GM12878 (cell line): ENCODE measurements around the gene NFAM1. TPM values are rescaled to one million over a fixed set of nuclear protein-coding genes. Genes with fewer than 3 reads are reported as not detected.
A peak's percentile ranks its signal among the peaks of the same experiment; 100 is the strongest.

Experiments used
- ATAC-seq: fragments of 200-7000 bp; cut with Tn5 transposase; 3 replicates; pipeline ENCODE4 v1.9.1; 2020; ENCODE audit warnings: mild to moderate bottlenecking, moderate library complexity
- BruUV-seq: library from RNA; stranded (reverse); fragments of 400-500 nt; replicated peaks from 2 replicates; lab custom pipeline; 2021; lab: Mats Ljungman, UMichigan
- CTCF ChIA-PET: fragments of 300-600 bp; sonication (Branson Sonifier 250); formaldehyde crosslinking; extraction: SDS; loops from one replicate; lab custom pipeline; 2021; ENCODE audit warnings: inconsistent platforms; lab: Yijun Ruan, JAX
- POLR2A ChIA-PET: fragments of 350-600 bp; formaldehyde crosslinking; extraction: SDS; loops from one replicate; lab custom pipeline; 2021; ENCODE audit warnings: inconsistent platforms; lab: Charles Lee
- RAD21 ChIA-PET: fragments of 300-600 bp; sonication (Branson Sonifier 250); formaldehyde crosslinking; loops from one replicate; lab custom pipeline; 2023; ENCODE audit warnings: antibody characterized with exemption; ENCODE audit not compliant: unreplicated experiment; lab: Charles Lee
- SMC1A ChIA-PET: fragments of 300-600 bp; sonication (Branson Sonifier 250); formaldehyde crosslinking; loops from one replicate; lab custom pipeline; 2023; ENCODE audit not compliant: unreplicated experiment, uncharacterized antibody; lab: Charles Lee
- DNase-seq: peaks from one replicate; pipeline ENCODE4 v3.0.0-alpha.2; 2011; ENCODE audit warnings: low read depth, low spot score
- FAIRE-seq: peaks from 3 replicates; lab custom pipeline; 2011; peaks lifted over from hg19 to GRCh38; lab: Jason Lieb, UNC
- H2AFZ ChIP-seq: 2 replicates; pipeline ENCODE4 v1.6.0; 2011; ENCODE audit warnings: low read depth, low read length, control low read depth; ENCODE audit not compliant: control insufficient read depth
- H3K27ac ChIP-seq: 2 replicates; pipeline ENCODE4 v1.5.1; 2011; ENCODE audit warnings: control low read depth; ENCODE audit not compliant: control insufficient read depth, insufficient read depth
- H3K27me3 ChIP-seq, 2 experiments: replicated peaks in 1 of 2; 2 replicates each; pipeline versions ENCODE4 v1.6.0 to v1.6.1; 2011; ENCODE audit warnings: low read length in 1 of 2; ENCODE audit not compliant: control insufficient read depth in 2 of 2, insufficient read depth in 2 of 2
- H3K36me3 ChIP-seq, 2 experiments: 2 replicates each; pipeline ENCODE4 v1.5.1; 2011; ENCODE audit warnings: low read length in 1 of 2; ENCODE audit not compliant: control insufficient read depth in 2 of 2, insufficient read depth in 2 of 2
- H3K4me1 ChIP-seq: 2 replicates; pipeline ENCODE4 v1.6.1; 2011; ENCODE audit warnings: mild to moderate bottlenecking, low read length, moderate library complexity, mixed read lengths; ENCODE audit not compliant: control insufficient read depth, insufficient read depth
- H3K4me2 ChIP-seq: 2 replicates; pipeline ENCODE4 v1.6.0; 2011; ENCODE audit warnings: control low read depth; ENCODE audit not compliant: control insufficient read depth, insufficient read depth
- H3K4me3 ChIP-seq: fragments of 200-600 bp; sonication (generic); 2 replicates; pipeline ENCODE4 v1.5.1; 2016
- H3K79me2 ChIP-seq: 2 replicates; pipeline ENCODE4 v1.6.0; 2011; ENCODE audit warnings: low read length; ENCODE audit not compliant: control insufficient read depth, insufficient read depth
- H3K9ac ChIP-seq: 2 replicates; pipeline ENCODE4 v1.8.0; 2011; ENCODE audit warnings: low read length, control low read depth, mixed read lengths; ENCODE audit not compliant: control insufficient read depth, insufficient read depth
- H3K9me3 ChIP-seq: replicated peaks from 3 replicates; pipeline ENCODE4 v1.5.1; 2011; ENCODE audit warnings: mild to moderate bottlenecking, low read length; ENCODE audit not compliant: control insufficient read depth, insufficient read depth
- H4K20me1 ChIP-seq: 2 replicates; pipeline ENCODE4 v1.6.0; 2011; ENCODE audit not compliant: control insufficient read depth, insufficient read depth
- CREM ChIP-seq: IDR thresholded peaks from 2 replicates; pipeline ENCODE4 v1.6.1; 2014; ENCODE audit warnings: antibody characterized with exemption, low read depth
- HCFC1 ChIP-seq: fragments of 150-350 bp; IDR thresholded peaks from 2 replicates; pipeline ENCODE4 v1.6.1; 2014; ENCODE audit warnings: low read length
- KLF5 ChIP-seq: fragments of 450-650 bp; IDR thresholded peaks from 2 replicates; pipeline ENCODE4 v1.6.1; 2014; ENCODE audit warnings: mild to moderate bottlenecking; ENCODE audit not compliant: partially characterized antibody
- MEF2B ChIP-seq: fragments of 450-650 bp; IDR thresholded peaks from 2 replicates; pipeline ENCODE4 v1.6.1; 2018; ENCODE audit warnings: mild to moderate bottlenecking, moderate library complexity; ENCODE audit not compliant: partially characterized antibody, poor library complexity, severe bottlenecking
- NFIC ChIP-seq: IDR thresholded peaks from 2 replicates; pipeline ENCODE4 v1.6.1; 2012; ENCODE audit warnings: low read depth, mild to moderate bottlenecking, inconsistent platforms, low read length, moderate library complexity
- RAD51 ChIP-seq: fragments of 450-650 bp; IDR thresholded peaks from 2 replicates; pipeline ENCODE4 v1.6.1; 2016; ENCODE audit warnings: moderate library complexity, mild to moderate bottlenecking, inconsistent platforms
- SREBF1 ChIP-seq: IDR thresholded peaks from 2 replicates; pipeline ENCODE4 v1.6.1; 2012; ENCODE audit warnings: mild to moderate bottlenecking, low read length
- ZSCAN29 ChIP-seq: fragments of 450-650 bp; IDR thresholded peaks from 2 replicates; pipeline ENCODE4 v1.6.1; 2017; ENCODE audit warnings: mild to moderate bottlenecking, moderate library complexity
- ZZZ3 ChIP-seq: IDR thresholded peaks from 2 replicates; pipeline ENCODE4 v1.6.1; 2011; ENCODE audit warnings: low read depth; ENCODE audit not compliant: control insufficient read depth, insufficient read length
- WGBS: methylation state at CpG from one replicate; pipeline ENCODE4 v1.1.6; 2016; ENCODE audit warnings: low lambda C conversion rate; ENCODE audit not compliant: insufficient replicate concordance, insufficient coverage; ENCODE audit errors: missing lambda C conversion rate; 5-methylcytosine and 5-hydroxymethylcytosine counted together
- in situ Hi-C: fragments of 300-500 bp; cut with MboI; formaldehyde crosslinking; loops from 9 replicates; pipeline ENCODE4 v1.14.3; 2018; ENCODE audit warnings: mixed read lengths
- intact Hi-C: fragments of 100-400 bp; cut with micrococcal nuclease; formaldehyde crosslinking; loops from one replicate; pipeline ENCODE4 v1.14.2; 2022; ENCODE audit not compliant: unreplicated experiment
- polyA plus RNA-seq, 11 experiments: library from polyadenylated mRNA; depleted of rRNA in 4 of 11; unstranded in 6 of 11; stranded (reverse) in 5 of 11; fragments of >200 nt; fragmentation: Nextera tagmentation in 4 of 11; fragmentation: Illumina TruSeq in 1 of 11; extraction: Ambion mirVana in 4 of 11; extraction: Trizol in 1 of 11; gene quantifications; 1 replicate in 1 of 11; 2 replicates in 10 of 11; pipeline versions ENCODE4 v1.2.1 to v1.2.3, GENCODE V29; 2011 to 2016; ENCODE audit warnings: inconsistent platforms in 2 of 11, missing spikeins in 2 of 11, low read depth in 1 of 11
- total RNA-seq, 4 experiments: library from RNA; depleted of rRNA in 3 of 4; stranded (reverse); fragments of >200 nt in 3 of 4; fragmentation: Illumina TruSeq in 1 of 4; extraction: Trizol in 1 of 4; gene quantifications; 2 replicates each; pipeline versions ENCODE4 v1.2.1 to v1.2.3, GENCODE V29; 2013 to 2021
- TF ChIP-seq, protein P1 (sequence below): fragments of 450-650 bp; formaldehyde crosslinking; IDR thresholded peaks from 2 replicates; pipeline ENCODE4 v1.4.0; 2022; ENCODE audit warnings: mild to moderate bottlenecking, moderate library complexity
- TF ChIP-seq, protein P2 (sequence below): fragments of 150-350 bp; IDR thresholded peaks from 2 replicates; pipeline ENCODE4 v1.6.1; 2014; ENCODE audit warnings: mild to moderate bottlenecking, low read depth, low read length
- TF ChIP-seq, protein P3 (sequence below): fragments of 450-650 bp; IDR thresholded peaks from 2 replicates; pipeline ENCODE4 v1.6.1; 2017; ENCODE audit warnings: mild to moderate bottlenecking, moderate library complexity
- TF ChIP-seq, protein P4 (sequence below): IDR thresholded peaks from 2 replicates; pipeline ENCODE4 v1.6.1; 2011; ENCODE audit warnings: low read depth, low read length, improper control_type of control experiment, borderline replicate concordance

The NFAM1 gene
- total and polyA plus RNA-seq, 10 of the 15 experiments (the other 5 are each of a cell fraction or from before 2014, with no cell fraction given) = 0.13 to 1.3 (median 0.24) TPM; not detected in 3

DNA sequence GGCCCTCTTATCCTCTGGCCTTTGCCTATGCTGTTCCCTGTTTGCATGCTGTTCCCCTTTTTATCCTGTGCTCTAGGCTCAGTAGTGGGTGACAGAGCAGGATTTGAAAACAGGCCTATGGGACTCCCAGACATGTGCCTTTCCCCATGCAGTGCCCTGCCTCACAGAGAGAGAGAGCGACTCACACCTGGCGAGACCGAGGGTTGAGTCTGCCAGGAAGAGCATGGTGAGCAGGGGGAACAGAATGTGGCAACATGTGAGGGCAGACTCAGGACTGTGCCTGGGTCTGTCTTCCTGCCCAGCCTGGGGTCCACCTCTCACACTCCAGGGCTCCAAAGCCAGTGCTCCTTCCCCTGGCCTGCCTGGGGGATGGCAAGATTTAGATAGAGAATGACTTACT, 75.0 kb downstream of the NFAM1 start:
- CTCF ChIA-PET = no interaction called here
- TF ChIP-seq ZZZ3 (no peak), HCFC1 (no peak), SREBF1 (no peak), CREM (no peak), KLF5 (no peak), ZSCAN29 (no peak), NFIC (no peak), RAD51 (no peak), MEF2B (no peak)
- TF ChIP-seq, protein P1, sequence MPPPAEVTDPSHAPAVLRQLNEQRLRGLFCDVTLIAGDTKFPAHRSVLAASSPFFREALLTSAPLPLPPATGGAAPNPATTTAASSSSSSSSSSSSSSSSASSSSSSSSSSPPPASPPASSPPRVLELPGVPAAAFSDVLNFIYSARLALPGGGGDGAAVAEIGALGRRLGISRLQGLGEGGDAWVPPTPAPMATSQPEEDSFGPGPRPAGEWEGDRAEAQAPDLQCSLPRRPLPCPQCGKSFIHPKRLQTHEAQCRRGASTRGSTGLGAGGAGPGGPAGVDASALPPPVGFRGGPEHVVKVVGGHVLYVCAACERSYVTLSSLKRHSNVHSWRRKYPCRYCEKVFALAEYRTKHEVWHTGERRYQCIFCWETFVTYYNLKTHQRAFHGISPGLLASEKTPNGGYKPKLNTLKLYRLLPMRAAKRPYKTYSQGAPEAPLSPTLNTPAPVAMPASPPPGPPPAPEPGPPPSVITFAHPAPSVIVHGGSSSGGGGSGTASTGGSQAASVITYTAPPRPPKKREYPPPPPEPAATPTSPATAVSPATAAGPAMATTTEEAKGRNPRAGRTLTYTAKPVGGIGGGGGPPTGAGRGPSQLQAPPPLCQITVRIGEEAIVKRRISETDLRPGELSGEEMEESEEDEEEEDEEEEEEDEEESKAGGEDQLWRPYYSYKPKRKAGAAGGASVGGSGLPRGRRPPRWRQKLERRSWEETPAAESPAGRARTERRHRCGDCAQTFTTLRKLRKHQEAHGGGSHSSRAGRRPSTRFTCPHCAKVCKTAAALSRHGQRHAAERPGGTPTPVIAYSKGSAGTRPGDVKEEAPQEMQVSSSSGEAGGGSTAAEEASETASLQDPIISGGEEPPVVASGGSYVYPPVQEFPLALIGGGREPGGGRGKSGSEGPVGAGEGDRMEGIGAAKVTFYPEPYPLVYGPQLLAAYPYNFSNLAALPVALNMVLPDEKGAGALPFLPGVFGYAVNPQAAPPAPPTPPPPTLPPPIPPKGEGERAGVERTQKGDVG (CRISPR knock-in tag) = no peak
- TF ChIP-seq, protein P2, sequence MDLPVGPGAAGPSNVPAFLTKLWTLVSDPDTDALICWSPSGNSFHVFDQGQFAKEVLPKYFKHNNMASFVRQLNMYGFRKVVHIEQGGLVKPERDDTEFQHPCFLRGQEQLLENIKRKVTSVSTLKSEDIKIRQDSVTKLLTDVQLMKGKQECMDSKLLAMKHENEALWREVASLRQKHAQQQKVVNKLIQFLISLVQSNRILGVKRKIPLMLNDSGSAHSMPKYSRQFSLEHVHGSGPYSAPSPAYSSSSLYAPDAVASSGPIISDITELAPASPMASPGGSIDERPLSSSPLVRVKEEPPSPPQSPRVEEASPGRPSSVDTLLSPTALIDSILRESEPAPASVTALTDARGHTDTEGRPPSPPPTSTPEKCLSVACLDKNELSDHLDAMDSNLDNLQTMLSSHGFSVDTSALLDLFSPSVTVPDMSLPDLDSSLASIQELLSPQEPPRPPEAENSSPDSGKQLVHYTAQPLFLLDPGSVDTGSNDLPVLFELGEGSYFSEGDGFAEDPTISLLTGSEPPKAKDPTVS = no peak
- TF ChIP-seq, protein P3, sequence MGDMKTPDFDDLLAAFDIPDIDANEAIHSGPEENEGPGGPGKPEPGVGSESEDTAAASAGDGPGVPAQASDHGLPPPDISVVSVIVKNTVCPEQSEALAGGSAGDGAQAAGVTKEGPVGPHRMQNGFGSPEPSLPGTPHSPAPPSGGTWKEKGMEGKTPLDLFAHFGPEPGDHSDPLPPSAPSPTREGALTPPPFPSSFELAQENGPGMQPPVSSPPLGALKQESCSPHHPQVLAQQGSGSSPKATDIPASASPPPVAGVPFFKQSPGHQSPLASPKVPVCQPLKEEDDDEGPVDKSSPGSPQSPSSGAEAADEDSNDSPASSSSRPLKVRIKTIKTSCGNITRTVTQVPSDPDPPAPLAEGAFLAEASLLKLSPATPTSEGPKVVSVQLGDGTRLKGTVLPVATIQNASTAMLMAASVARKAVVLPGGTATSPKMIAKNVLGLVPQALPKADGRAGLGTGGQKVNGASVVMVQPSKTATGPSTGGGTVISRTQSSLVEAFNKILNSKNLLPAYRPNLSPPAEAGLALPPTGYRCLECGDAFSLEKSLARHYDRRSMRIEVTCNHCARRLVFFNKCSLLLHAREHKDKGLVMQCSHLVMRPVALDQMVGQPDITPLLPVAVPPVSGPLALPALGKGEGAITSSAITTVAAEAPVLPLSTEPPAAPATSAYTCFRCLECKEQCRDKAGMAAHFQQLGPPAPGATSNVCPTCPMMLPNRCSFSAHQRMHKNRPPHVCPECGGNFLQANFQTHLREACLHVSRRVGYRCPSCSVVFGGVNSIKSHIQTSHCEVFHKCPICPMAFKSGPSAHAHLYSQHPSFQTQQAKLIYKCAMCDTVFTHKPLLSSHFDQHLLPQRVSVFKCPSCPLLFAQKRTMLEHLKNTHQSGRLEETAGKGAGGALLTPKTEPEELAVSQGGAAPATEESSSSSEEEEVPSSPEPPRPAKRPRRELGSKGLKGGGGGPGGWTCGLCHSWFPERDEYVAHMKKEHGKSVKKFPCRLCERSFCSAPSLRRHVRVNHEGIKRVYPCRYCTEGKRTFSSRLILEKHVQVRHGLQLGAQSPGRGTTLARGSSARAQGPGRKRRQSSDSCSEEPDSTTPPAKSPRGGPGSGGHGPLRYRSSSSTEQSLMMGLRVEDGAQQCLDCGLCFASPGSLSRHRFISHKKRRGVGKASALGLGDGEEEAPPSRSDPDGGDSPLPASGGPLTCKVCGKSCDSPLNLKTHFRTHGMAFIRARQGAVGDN = no peak
- TF ChIP-seq, protein P4, sequence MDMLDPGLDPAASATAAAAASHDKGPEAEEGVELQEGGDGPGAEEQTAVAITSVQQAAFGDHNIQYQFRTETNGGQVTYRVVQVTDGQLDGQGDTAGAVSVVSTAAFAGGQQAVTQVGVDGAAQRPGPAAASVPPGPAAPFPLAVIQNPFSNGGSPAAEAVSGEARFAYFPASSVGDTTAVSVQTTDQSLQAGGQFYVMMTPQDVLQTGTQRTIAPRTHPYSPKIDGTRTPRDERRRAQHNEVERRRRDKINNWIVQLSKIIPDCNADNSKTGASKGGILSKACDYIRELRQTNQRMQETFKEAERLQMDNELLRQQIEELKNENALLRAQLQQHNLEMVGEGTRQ = no peak
- TF ChIP-seq, all 136 proteins: peak for 0
- ATAC-seq (peak; percentile 19), DNase-seq (no peak), FAIRE-seq (no peak)
- Histone ChIP-seq H3K27ac (no peak overlapping the region), H4K20me1 (no peaks in the 10 kb centered on the region), H3K79me2 (no peaks in the 10 kb centered on the region), H3K4me2 (no peak overlapping the region), H3K9me3 (no peaks in the 10 kb centered on the region), H2AFZ (no peak overlapping the region), H3K4me3 (no peak overlapping the region), H3K36me3 (no peaks in the 10 kb centered on the region), H3K4me1 (peaks cover 7% of the 10 kb centered on the region), H3K27me3 (peaks cover 0 to 7% of the 10 kb centered on the region in 2 experiments; a peak in 2 of 4 replicates), H3K9ac (no peak overlapping the region)
- RAD21 ChIA-PET = interaction anchor here (0.9 to 1.4 kb wide), 3 partner anchors 12 to 79 kb away, joined by 3 to 5 read pairs (median 4); no protein-coding TSS in a partner anchor
- BruUV-seq = no TSS peak
- intact Hi-C loops (no loop called here), in situ Hi-C loops (no loop called here)
- 57% methylated on average over 3 of the region's 3 CpGs for WGBS
- SMC1A ChIA-PET = interaction anchor here (1.1 kb wide), 2 partner anchors 12 to 41 kb away, joined by 3 read pairs; no protein-coding TSS in a partner anchor
- POLR2A ChIA-PET = no interaction called here
